Measurements from ENCODE around the gene ST3GAL2.

ST3GAL2 gene

GRCh38 chr16:70331588-70332358 lies 107.1 kb downstream of the ST3GAL2 start:
- DNase-seq (ENCODE audit: extremely low spot score): no peak
- POLR2A ChIA-PET: interaction anchor here (0.7 to 1.5 kb wide), 4 partner anchors 15 to 49 kb away, joined by 3 to 5 read pairs (median 4); partner anchors contain the start of genes AARS1, DDX19A and DDX19B
- TF ChIP-seq FOXM1 (IDR thresholded peaks at IDR 0.05; ENCODE audit: borderline replicate concordance): no peak
- no peak for TF ChIP-seq SP1 (IDR thresholded peaks at IDR 0.05)
- TF ChIP-seq CTBP1 (IDR thresholded peaks at IDR 0.05; ENCODE audit: borderline replicate concordance): no peak
- no peak for TF ChIP-seq FOXA1 (IDR thresholded peaks at IDR 0.05)
- TF ChIP-seq NFRKB (IDR thresholded peaks at IDR 0.05): no peak
- no peak for TF ChIP-seq LEF1 (IDR thresholded peaks at IDR 0.05; ENCODE audit: borderline replicate concordance)
- no peak for TF ChIP-seq PKNOX1 (IDR thresholded peaks at IDR 0.05)
- no peak for TF ChIP-seq BHLHE40 (IDR thresholded peaks at IDR 0.05; ENCODE audit: borderline replicate concordance)
- no peak for TF ChIP-seq SUZ12 (IDR thresholded peaks at IDR 0.05)
- no peak for TF ChIP-seq L3MBTL2 (conservative IDR thresholded peaks at IDR 0.05)
- no peak for TF ChIP-seq HDGF (IDR thresholded peaks at IDR 0.05; ENCODE audit: borderline replicate concordance)
- no peak for TF ChIP-seq ARNT (IDR thresholded peaks at IDR 0.05)
- TF ChIP-seq ELF4 (IDR thresholded peaks at IDR 0.05): no peak
- TF ChIP-seq FOXK2 (IDR thresholded peaks at IDR 0.05): no peak
- TF ChIP-seq ZNF384 (IDR thresholded peaks at IDR 0.05): no peak
- TF ChIP-seq TARDBP (IDR thresholded peaks at IDR 0.05): no peak
- CTCF ChIA-PET: interaction anchor here (0.6 to 1.5 kb wide), 6 partner anchors 8 to 323 kb away, joined by 3 to 6 read pairs (median 4); no protein-coding TSS in a partner anchor

GRCh38 chr16:70331091-70331490 lies 107.8 kb downstream of the ST3GAL2 start:
- CTCF ChIA-PET: interaction anchor here (0.6 to 1.5 kb wide), 5 partner anchors 9 to 323 kb away, joined by 3 to 6 read pairs (median 4); no protein-coding TSS in a partner anchor
- no peak for DNase-seq (ENCODE audit: extremely low spot score)
- POLR2A ChIA-PET: interaction anchor here (0.7 to 1.5 kb wide), 4 partner anchors 16 to 50 kb away, joined by 3 to 6 read pairs (median 4); partner anchors contain the start of genes AARS1, DDX19A and DDX19B
- TF ChIP-seq SUZ12 (IDR thresholded peaks at IDR 0.05) (no peak), LEF1 (IDR thresholded peaks at IDR 0.05; ENCODE audit: borderline replicate concordance) (no peak), L3MBTL2 (conservative IDR thresholded peaks at IDR 0.05) (no peak), BHLHE40 (IDR thresholded peaks at IDR 0.05; ENCODE audit: borderline replicate concordance) (no peak), ARNT (IDR thresholded peaks at IDR 0.05) (no peak), CTBP1 (IDR thresholded peaks at IDR 0.05; ENCODE audit: borderline replicate concordance) (no peak)
